ENCODE data around the gene ATP6V0B. TPM values are rescaled to one million over a fixed set of nuclear protein-coding genes. Genes with fewer than 3 reads are reported as not detected.

The ATP6V0B gene
- total RNA-seq, 4 donors from 2014 or later: 71.2 to 229 (median 106) TPM

DNA sequence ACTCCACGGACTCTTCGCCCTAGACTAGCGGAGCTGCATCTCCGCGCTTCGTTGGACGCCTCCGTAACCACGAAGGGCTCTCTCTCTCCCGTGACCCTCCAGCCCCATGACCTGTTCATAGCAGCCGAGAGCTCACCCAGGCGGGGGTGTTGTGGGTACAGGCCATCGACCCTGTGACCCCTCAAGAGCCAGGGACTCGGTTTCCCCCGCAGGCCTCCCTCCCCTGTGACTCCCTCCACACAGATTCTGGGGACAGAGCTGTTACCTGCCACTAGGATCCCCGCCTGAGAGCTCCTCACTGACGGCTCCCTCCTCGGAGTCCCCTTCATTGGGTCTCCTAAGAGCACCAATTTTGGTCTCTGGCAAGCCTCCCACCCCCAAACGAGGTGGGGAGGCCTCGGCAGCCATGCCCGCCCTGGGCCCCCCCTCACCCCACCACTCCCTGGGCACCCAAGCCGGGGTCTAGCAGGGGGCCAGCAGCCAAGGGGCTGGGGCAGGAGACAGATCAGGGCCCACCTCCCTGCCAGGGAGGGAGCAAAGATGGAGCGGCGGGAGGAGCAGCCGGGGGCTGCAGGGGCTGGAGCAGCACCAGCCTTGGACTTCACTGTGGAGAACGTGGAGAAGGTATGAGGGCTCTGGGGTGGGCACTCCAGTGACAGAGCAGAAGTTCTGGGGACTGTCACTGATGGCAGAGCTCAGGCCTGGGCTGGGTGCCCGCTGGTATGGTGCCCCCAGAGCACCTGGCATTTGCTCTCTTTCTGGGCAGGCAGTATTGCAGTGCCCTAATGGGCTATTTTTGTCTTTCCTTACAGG is 27.5 kb upstream of the ATP6V0B start:
- TF ChIP-seq, protein P1, sequence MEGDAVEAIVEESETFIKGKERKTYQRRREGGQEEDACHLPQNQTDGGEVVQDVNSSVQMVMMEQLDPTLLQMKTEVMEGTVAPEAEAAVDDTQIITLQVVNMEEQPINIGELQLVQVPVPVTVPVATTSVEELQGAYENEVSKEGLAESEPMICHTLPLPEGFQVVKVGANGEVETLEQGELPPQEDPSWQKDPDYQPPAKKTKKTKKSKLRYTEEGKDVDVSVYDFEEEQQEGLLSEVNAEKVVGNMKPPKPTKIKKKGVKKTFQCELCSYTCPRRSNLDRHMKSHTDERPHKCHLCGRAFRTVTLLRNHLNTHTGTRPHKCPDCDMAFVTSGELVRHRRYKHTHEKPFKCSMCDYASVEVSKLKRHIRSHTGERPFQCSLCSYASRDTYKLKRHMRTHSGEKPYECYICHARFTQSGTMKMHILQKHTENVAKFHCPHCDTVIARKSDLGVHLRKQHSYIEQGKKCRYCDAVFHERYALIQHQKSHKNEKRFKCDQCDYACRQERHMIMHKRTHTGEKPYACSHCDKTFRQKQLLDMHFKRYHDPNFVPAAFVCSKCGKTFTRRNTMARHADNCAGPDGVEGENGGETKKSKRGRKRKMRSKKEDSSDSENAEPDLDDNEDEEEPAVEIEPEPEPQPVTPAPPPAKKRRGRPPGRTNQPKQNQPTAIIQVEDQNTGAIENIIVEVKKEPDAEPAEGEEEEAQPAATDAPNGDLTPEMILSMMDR (IDR thresholded peaks at IDR 0.05; ENCODE audit: low read depth): no peak

DNA sequence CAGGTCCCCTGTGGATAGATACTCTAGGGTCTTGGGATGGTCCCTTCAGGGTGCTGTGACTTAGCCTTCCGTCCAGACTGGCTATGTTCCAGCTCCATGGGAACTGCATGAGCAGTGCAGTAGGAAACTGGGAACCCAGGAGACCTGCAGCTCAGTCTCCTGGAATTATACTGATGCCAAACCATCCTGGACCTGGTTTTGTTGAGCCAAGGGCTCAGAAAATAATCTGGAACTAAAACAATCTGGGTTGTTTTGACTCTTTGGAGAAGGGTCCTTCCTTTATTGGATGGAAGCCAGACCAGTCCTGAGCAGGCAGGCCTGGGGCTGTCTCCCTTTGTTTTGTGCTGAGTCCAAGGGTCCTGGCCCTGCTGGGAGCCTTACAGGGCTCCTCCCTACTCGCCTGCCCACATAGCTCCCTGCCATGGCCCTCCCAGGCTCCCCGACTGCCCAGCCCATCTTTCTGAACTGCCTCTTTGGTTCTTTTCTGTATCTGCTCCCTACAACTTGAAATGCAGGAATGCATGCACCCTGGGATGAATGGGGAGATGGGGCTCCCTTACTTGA is 26.8 kb upstream of the ATP6V0B start:
- TF ChIP-seq, protein P1 (IDR thresholded peaks at IDR 0.05; ENCODE audit: low read depth): no peak

DNA sequence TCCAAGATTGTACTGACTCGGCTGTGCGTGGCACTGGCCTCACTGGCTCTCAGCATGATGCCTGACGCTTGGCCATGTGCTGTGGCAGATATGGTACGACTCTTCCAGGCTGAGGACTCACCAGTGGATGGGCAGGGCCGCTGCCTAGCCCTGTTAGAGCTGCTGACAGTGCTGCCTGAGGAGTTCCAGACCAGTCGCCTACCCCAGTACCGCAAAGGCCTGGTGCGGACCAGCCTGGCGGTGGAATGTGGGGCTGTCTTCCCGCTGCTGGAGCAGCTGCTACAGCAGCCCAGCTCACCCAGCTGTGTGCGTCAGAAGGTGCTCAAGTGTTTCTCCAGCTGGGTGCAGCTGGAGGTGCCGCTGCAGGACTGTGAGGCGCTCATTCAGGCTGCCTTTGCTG is 25.1 kb upstream of the ATP6V0B start:
- TF ChIP-seq, protein P1 (IDR thresholded peaks at IDR 0.05; ENCODE audit: low read depth): no peak

DNA sequence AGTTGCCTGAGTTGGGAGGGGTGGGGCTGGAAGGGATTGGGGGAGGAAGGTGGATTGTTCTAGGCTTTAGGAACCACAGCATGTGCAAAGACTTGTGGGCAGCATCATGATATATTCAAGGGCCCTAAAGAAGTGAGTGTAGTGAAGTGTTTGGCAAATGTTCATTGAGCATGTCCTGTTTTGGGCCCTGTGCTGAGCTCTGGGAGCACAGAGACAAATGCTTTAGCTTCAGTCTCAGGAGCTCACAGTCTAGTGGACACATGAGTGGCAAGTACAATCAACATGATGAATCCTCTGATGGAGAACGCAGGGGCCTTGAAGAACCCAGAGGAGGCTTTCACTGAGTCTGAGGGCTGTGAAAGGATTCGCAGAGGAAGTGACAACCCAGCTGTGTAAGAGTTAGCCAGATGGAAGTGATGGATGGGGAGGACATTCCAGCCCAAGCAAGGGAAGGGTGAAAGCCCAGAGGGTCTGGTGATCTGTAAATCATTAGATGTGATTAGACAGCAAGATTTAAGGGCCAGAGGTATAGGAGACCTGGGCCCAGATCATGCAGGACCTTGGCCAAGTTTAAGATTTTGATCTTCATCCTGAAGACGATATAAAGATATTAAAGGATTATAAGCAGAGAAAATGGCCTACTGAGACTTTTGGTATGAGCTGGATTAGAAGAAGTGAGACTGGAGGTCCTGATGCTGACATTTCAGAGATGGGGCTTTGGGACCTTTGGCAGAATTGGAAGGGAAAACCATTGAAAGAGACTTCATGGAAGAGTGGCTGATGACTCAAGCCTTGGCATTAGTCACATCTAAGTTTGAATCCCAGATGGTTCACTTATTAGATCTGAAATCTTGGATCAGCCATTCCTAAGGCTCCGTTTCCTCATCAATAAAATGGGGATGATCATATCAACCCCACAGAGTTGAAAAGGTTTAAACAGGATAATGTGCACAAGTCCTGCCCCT is 23.5 kb upstream of the ATP6V0B start:
- TF ChIP-seq, protein P1 (IDR thresholded peaks at IDR 0.05; ENCODE audit: low read depth): no peak

DNA sequence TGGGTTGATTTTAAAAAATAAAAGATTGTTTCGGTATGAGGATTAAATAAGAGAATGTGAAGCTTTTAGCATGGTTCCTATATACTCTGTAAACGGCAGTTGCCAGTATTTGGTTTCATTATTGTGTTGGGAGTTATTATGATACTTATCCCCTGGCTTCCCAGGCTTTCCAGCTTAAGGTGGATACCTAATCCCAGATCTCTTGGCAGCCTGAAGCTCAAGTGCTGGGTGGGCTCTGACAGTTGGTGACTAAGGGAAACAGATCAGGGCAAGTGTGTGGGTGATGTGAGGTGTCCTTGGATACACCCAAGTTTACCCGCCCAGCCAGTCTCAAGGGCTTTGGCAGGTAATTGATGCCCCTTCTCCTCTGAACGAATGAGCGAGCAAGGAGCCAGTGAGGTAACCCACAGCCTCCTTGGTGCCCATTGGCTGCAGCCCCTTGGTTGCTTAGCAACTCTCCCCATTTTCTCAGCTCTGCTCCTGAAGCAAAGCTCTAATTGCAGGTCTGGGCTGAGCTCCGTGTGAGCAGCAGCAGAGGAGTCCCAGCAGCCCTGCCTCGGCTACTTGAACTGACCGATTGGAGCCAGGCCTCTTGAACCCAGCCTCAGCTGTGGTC is 21.9 kb upstream of the ATP6V0B start:
- TF ChIP-seq, protein P1 (IDR thresholded peaks at IDR 0.05; ENCODE audit: low read depth): no peak

DNA sequence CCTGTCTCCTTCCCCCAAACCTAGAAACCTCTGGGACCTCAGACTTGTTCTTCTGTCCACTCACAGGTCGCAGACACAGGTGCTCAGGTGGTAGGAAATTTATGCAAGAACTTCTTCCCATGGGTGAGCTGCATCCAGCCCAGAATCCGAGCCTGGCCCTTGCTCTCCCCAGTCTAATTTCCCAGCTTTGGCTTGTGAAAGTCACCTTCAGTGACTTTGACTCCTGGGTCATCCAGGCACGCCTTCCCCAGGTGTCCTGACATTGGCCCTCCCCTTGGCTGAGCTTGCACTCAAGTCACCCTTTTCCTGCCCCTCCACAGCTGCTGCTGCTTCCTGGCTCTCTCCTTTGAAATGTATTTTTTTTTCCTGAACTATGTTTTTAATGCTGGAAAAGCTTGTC is 21.4 kb upstream of the ATP6V0B start:
- TF ChIP-seq, protein P1 (IDR thresholded peaks at IDR 0.05; ENCODE audit: low read depth): no peak

All from subcutaneous adipose tissue (tissue), 4 donors.